Activated gamma-delta T cell treated with anti-CD3 and anti-CD28 coated beads, Interleukin-2, amount 50 U/mL, for 16 hours (primary cell): ENCODE measurements around the gene APLP2.
"Not testable (repeated sequence)": the region's sequence is repeated elsewhere in the genome, so short reads cannot be mapped to it uniquely, and the experiment has no call there.

ENCODE experiments used
- DNase-seq: peaks from one replicate; pipeline ENCODE4 v3.0.0-alpha.2; 2020; ENCODE audit warnings: low read depth

APLP2 gene

GRCh38 chr11:130172001-130172400 is 102.3 kb downstream of the APLP2 start:
- not testable (repeated sequence) for DNase-seq

- DNase-seq, result no peak
These were observed 104.9 kb downstream of the APLP2 start for GRCh38 chr11:130174642-130175041.

- no peak for DNase-seq
These were observed 106.2 kb downstream of the APLP2 start for GRCh38 chr11:130175898-130176297.

GRCh38 chr11:130177782-130178181 is 108.1 kb downstream of the APLP2 start:
- DNase-seq, result no peak

GRCh38 chr11:130178441-130179339 is 109.0 kb downstream of the APLP2 start:
- no peak for DNase-seq

- DNase-seq, result no peak
These were observed 110.0 kb downstream of the APLP2 start for GRCh38 chr11:130179396-130180306.

- no peak for DNase-seq
These were observed 110.8 kb downstream of the APLP2 start for GRCh38 chr11:130180491-130180890.

- no peak for DNase-seq
These were observed 111.2 kb downstream of the APLP2 start for GRCh38 chr11:130180896-130181294.

- no peak for DNase-seq
These were observed 111.9 kb downstream of the APLP2 start for GRCh38 chr11:130181295-130182272.

- DNase-seq, result no peak
These were observed 114.3 kb downstream of the APLP2 start for GRCh38 chr11:130183878-130184610.

GRCh38 chr11:130187096-130187495 is 117.4 kb downstream of the APLP2 start:
- DNase-seq, result no peak

GRCh38 chr11:130188047-130188446 is 118.4 kb downstream of the APLP2 start:
- no peak for DNase-seq

- no peak for DNase-seq
These were observed 119.1 kb downstream of the APLP2 start for GRCh38 chr11:130188585-130189347.

- DNase-seq, result no peak
These were observed 120.0 kb downstream of the APLP2 start for GRCh38 chr11:130189492-130190210.

- no peak for DNase-seq
These were observed 120.7 kb downstream of the APLP2 start for GRCh38 chr11:130190371-130190881.

- DNase-seq, result no peak
These were observed 122.2 kb downstream of the APLP2 start for GRCh38 chr11:130191896-130192295.

GRCh38 chr11:130192845-130193267 is 123.2 kb downstream of the APLP2 start:
- DNase-seq, result no peak

- not testable (repeated sequence) for DNase-seq
These were observed 123.9 kb downstream of the APLP2 start for GRCh38 chr11:130193551-130193950.
